ELF-1 (cell line): ENCODE results near the gene PUSL1.
"Not testable (repeated sequence)": the region's sequence is repeated elsewhere in the genome, so short reads cannot be mapped to it uniquely, and the experiment has no call there.

Source experiments
- DNase-seq: peaks from one replicate; pipeline ENCODE4 v3.0.0-alpha.2; 2016; ENCODE audit warnings: low read depth, low spot score

Gene PUSL1

DNA sequence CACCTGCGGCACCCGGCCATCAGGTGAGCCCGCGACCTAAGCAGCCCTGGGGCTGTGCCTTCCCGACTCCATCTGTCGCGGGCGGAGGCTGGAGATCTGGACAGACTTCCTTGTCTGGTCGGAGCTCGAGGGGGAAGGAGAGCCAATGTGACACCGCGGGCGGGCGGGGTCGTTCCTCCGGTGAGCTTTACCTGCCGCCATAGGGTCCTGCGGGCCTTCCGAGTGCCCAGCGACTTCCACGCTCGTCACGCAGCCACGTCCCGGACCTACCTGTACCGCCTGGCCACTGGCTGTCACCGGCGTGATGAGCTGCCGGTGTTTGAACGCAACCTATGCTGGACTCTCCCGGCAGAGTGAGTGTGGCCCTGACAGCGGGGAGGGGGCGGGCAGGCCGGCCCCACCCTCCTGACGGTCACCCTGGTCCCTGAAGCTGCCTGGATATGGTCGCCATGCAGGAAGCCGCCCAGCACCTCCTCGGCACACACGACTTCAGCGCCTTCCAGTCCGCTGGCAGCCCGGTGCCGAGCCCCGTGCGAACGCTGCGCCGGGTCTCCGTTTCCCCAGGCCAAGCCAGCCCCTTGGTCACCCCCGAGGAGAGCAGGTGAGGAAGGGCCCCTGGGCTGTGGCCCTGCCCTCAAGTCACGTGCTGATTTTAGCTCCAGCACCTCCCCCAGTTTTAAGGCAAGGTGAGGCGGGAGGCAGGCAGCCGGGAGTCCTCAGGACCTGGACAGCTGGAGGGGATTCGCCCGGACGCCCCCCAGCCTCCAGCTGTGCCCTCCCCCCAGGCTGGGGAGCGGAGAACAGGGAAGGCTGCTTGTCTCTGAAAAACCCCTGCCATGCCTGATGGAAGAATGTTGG, 1.1 kb downstream of the PUSL1 start:
- peak; percentile 69 for DNase-seq

DNA sequence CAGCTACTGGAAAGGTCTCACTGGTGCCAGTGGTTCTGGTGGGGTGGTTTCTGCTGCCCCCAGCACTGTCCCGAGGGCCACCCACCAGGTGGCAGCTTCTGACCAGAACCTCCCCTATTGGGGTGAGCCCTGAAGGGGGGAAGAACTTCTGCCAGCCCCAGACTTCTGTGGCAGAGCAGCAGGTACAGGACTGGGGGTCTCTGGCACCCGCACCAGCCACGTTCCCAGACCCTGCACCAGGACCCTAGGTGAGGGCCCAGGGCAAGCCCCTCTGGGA, 1.6 kb downstream of the PUSL1 start:
- no peak for DNase-seq

- DNase-seq, result no peak
Observed at GRCh38 chr1:1310476-1311053, 2.2 kb downstream of the PUSL1 start.

- DNase-seq, result no peak
Observed at GRCh38 chr1:1311107-1312104, 3.0 kb downstream of the PUSL1 start.

DNA sequence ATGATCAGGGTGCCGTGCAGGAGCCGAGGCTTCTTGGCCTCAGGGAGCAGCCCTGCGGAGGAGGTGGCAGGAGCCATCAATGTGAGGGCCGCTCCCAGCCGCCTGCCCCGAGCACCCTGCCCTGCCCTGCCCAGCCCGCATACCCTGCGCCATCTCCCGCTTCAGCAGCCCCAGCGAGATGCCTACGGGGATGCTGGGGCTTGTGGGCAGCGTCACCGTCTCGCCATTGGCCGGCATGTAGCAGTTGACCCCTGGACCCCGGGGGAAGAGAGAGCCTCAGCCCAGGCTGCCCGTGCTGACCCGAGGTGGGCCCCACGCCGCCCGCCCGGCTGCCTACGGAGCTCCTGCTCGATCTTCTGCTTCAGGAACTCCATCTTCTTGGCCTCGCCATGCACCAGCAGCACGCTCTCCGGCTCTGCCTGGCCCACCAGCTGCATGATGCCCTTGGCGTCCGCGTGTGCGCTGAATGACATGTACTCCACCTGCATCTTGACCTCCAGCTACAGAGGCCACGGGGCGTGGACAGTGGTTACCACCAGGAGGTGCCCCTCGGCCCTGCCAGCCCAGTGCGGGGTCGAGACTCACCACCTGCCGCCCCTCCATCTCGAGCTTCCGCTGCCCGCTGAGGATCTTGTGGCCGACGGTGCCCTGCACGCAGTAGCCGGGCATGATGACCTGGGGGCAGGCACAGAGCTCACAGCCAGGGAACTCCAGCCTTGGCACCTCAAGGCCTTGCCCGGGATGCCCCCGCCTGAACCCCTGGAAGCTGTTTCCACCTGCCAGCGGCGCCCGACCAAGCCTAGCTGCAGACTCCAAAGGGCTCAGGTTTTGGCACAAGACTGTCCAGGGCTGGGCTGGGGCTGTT, 4.3 kb downstream of the PUSL1 start:
- DNase-seq, result no peak

GRCh38 chr1:1313500-1314236, 5.3 kb downstream of the PUSL1 start:
- DNase-seq, result no peak

DNA sequence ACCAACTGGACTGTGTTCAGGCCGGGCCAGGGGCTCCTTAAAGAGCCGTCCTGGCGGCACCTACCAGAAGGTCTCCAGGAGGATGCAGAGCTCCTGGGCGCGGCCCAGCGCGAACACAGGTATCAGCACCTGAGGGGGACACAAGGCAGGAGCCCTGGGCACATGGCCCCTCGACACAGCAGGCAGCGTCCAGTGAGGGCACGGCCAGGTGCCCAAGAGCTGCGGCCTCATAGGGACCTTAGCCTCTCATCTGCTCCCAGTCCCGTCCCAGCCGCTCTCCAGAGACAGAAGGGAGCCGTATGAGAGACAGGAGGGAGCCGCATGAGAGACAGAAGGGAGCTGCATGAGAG, 5.8 kb downstream of the PUSL1 start:
- DNase-seq, result no peak

DNA sequence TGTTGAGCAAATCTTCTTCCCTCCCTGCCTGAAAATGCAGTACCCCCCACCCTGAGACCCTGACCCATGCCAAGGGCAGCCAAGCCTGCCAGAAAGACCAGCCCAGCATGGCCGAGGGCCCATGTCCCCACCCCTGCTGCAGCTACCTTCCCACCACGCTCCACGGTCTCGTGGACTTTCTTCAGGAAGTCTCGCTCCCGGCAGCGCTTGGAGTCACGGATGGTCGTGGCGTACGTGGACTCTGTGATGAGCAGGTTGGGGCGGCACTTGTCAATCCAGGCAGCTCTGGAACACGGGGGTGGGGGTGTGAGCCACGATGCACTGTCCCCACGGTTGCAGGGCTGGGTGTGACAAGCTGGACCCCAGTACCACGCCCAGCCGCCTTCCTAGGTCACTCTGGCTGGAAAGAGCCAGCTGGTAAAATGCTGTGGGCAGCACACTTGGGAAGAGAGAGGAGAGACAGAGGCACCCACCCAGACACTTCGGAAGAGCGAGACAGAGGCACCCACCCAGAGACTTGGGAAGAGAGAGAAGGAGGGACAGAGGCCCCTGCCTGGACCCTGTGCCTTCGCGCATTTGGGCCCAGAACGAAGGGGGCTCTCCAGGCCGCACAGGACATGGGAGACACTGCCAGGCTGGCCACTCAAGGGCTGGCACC, 6.4 kb downstream of the PUSL1 start:
- DNase-seq, result no peak

DNA sequence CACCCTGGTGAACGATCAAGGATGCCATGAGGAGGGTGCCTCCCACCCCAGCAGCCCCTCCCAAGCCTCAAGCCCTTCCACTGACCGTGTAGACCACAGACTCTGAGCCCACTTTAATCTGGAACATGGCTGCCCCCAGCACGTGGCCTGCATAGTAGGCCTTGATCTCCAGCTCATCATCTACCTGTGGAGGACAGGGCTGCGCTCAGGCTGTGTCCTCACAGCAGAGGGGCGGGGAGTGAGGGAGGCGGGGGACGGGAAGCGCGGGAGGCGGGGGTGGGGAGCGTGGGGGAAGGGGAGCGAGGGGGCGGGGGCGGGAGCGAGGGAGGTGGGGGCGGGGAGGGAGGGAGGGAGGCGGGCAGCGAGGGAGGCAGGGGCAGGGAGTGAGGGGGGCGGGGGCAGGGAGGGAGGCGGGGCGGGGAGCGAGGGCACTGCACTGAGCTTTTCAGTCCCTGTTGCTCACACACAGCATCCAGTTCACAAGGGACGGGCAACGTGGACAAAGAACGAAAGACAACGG, 7.1 kb downstream of the PUSL1 start:
- no peak for DNase-seq

- not testable (repeated sequence) for DNase-seq
Observed at GRCh38 chr1:1316199-1316598, 7.8 kb downstream of the PUSL1 start.

DNA sequence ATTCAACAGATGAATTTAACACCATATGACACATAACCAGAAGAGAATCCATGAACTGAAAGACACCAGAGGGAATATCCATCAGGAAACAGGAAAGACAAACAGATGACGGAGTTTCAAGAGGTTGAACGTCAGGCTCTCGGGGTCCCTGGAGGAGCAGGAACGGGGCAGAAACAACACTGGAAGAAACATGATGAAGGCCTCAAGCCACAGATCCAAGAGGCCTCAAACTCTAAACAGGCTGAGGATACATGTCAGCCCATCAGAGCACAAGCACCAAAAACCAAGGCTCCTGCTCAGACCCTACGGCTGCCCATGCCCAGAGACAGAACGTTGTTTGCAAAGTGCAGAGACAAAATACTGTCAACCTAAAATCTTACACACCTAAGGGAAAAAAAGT, 9.0 kb downstream of the PUSL1 start:
- DNase-seq, result no peak

- DNase-seq, result peak; percentile 47
Observed at GRCh38 chr1:1318131-1318652, 9.8 kb downstream of the PUSL1 start.

- DNase-seq, result no peak
Observed at GRCh38 chr1:1318777-1319645, 10.6 kb downstream of the PUSL1 start.

GRCh38 chr1:1319646-1319941, 11.2 kb downstream of the PUSL1 start:
- DNase-seq, result no peak

GRCh38 chr1:1320666-1321448, 12.5 kb downstream of the PUSL1 start:
- DNase-seq, result no peak

DNA sequence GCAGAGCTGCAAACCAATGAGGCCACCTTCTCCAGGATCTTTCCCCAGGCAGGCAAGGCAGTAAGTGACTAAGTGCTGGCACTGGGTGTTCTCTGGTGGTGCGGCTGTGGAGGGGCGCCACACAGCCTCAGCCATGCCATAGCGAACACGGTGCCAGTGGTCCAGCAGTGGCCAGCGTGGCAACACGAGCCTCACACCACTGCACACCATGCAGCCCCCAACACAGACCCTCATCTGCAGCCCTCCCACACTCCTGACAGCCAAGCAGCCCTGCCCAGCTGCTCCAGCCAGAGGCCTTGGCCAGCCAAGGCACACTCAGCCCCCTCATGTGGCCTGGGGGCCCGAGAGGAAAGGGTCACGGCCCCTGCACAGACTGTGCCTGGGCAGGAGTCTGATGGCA, 13.1 kb downstream of the PUSL1 start:
- no peak for DNase-seq

- DNase-seq, result no peak
Observed at GRCh38 chr1:1322418-1322817, 14.0 kb downstream of the PUSL1 start.

DNA sequence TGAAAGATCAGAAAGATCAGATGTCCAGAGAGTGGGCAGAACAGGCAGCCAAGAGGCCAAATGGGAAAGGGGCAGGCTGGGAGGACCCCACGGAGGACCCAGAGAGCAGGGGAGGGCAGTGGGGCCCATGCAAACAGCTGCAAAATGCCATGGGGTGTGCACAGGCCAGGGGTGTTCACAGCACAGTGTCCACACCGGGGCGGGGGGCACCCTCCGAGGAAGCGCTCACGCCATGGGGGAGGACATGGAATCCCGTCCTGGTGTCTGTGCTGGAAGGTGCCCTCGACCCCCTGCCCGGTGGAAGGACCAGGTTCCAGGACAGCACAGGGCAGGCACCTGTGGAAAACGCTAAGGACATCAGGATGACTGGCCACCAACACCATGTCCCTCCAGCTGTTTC, 14.6 kb downstream of the PUSL1 start:
- DNase-seq, result no peak
